MM.1S (cell line): Measurements from ENCODE around the gene PLA2G4B.

Experiments used
- EZH2 ChIP-seq: fragments of 300-600 bp; sonication (generic); optimal IDR thresholded peaks from 2 replicates; pipeline ENCODE3; 2017; ENCODE audit warnings: low read depth, mild to moderate bottlenecking, antibody characterized with exemption, low read length, mixed read lengths
- TF ChIP-seq, protein P1 (sequence below): fragments of 300-600 bp; sonication (generic); IDR thresholded peaks from 2 replicates; pipeline ENCODE4 v1.5.1; 2016; ENCODE audit warnings: antibody characterized with exemption, low read length, mixed read lengths

DNA sequence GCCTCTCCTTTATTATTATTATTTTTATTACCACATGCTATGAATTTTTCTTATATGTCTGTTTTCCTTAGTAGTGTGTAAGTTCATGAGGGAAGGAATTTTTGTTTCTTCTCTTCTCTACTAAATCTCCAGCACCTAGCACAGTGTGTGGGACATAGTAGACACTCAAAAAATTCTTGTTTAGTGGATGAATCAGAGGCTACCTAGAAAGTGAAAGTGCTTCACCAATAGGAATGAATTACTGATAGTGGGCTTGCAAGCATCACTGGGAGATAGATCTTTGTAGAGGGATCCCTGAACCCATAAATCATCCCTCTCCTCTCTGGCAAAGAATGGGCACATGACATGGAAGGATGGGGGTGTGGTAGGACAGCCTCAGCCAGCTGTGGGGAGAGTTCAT lies 46.7 kb downstream of the PLA2G4B start:
- TF ChIP-seq, protein P1, sequence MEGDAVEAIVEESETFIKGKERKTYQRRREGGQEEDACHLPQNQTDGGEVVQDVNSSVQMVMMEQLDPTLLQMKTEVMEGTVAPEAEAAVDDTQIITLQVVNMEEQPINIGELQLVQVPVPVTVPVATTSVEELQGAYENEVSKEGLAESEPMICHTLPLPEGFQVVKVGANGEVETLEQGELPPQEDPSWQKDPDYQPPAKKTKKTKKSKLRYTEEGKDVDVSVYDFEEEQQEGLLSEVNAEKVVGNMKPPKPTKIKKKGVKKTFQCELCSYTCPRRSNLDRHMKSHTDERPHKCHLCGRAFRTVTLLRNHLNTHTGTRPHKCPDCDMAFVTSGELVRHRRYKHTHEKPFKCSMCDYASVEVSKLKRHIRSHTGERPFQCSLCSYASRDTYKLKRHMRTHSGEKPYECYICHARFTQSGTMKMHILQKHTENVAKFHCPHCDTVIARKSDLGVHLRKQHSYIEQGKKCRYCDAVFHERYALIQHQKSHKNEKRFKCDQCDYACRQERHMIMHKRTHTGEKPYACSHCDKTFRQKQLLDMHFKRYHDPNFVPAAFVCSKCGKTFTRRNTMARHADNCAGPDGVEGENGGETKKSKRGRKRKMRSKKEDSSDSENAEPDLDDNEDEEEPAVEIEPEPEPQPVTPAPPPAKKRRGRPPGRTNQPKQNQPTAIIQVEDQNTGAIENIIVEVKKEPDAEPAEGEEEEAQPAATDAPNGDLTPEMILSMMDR: no peak
- TF ChIP-seq EZH2: no peak
